GM12892 (cell line): ENCODE data around the gene SCAMP1.

ENCODE experiments used
- POLR2A ChIP-seq: IDR thresholded peaks from 2 replicates; pipeline ENCODE4 v1.6.1; 2011; ENCODE audit warnings: low read depth, low read length, control low read depth
- POLR2AphosphoS5 ChIP-seq: IDR thresholded peaks from 2 replicates; pipeline ENCODE4 v1.6.1; 2011; ENCODE audit warnings: low read depth, low read length, control low read depth
- TAF1 ChIP-seq: IDR thresholded peaks from 2 replicates; pipeline ENCODE4 v1.6.1; 2011; ENCODE audit warnings: low read depth, mild to moderate bottlenecking, control low read depth, low read length, borderline replicate concordance

GRCh38 chr5:78513441-78513840, 153.0 kb downstream of the SCAMP1 start:
- TF ChIP-seq POLR2A (no peak), TAF1 (no peak), POLR2AphosphoS5 (no peak)
